Measurements from ENCODE around the gene TFCP2L1.

DNA sequence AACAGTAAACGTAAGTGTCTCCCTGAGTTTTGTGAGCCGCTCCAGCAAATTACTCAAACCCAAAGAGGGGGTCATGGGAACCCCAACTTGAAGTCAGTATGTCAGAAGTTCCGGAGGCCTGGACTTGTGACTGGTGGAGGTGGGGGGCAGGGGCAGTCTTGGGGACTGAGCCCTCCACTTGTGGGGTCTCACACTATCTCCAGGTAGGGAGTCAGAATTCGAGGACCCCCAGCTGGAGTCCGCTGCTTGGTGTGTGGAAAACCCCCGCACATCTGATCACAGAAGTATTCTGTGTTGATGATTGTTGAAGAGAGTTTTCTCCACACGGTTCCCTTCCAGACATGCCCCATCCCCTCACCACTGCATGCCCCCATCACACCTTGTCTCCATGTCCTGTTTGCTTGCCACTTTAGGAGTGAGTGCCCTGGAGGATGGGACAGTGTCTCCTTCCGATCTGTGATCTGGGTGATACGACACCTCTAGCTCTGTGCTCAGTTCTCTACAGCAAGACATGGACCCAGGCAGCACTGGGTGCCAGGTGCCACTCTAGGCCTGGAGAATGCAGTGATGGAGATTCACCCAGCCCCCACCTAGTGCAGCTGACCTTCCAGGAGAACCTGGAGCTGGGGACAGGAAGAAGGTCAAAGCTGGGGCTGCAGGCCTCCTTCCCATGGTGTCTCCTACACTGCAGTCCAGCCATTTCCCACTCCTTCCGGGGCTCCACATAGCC is 85.6 kb downstream of the TFCP2L1 start:
- no peak for TF ChIP-seq EGR1 (IDR thresholded peaks at IDR 0.05; ENCODE audit: low read depth in 2 of 2)
- TF ChIP-seq CTCF (IDR thresholded peaks at IDR 0.05; ENCODE audit: low read depth, low read length, missing input control): no peak
- TF ChIP-seq FOXA1 (IDR thresholded peaks at IDR 0.05): no peak
- no peak for TF ChIP-seq ZBTB33 (IDR thresholded peaks at IDR 0.05)
- no peak for TF ChIP-seq RAD21 (IDR thresholded peaks at IDR 0.05)
- TF ChIP-seq SP1 (IDR thresholded peaks at IDR 0.05): no peak
- TF ChIP-seq, protein P1, sequence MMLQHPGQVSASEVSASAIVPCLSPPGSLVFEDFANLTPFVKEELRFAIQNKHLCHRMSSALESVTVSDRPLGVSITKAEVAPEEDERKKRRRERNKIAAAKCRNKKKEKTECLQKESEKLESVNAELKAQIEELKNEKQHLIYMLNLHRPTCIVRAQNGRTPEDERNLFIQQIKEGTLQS (IDR thresholded peaks at IDR 0.05): no peak
- no peak for TF ChIP-seq MAX (IDR thresholded peaks at IDR 0.05)

Measured in liver (tissue), 3 donors.